HL-60 (cell line): ENCODE data around the gene PCDH18.
"Not testable (repeated sequence)": the region's sequence is repeated elsewhere in the genome, so short reads cannot be mapped to it uniquely, and the experiment has no call there.

Experiments used
- CTCF ChIP-seq: IDR thresholded peaks from one replicate; pipeline ENCODE4 v1.5.1; 2011; ENCODE audit warnings: low read length, control low read depth, inconsistent platforms; ENCODE audit not compliant: insufficient read depth
- GABPA ChIP-seq: IDR thresholded peaks from 2 replicates; pipeline ENCODE4 v1.6.1; 2012; ENCODE audit warnings: low read depth
- POLR2AphosphoS5 ChIP-seq: IDR thresholded peaks from 2 replicates; pipeline ENCODE4 v1.6.1; 2012; ENCODE audit warnings: low read depth
- SPI1 ChIP-seq: IDR thresholded peaks from 2 replicates; pipeline ENCODE4 v1.6.1; 2012; ENCODE audit warnings: low read depth, mild to moderate bottlenecking, borderline replicate concordance
- TF ChIP-seq, protein P1 (sequence below): IDR thresholded peaks from 2 replicates; pipeline ENCODE4 v1.6.1; 2012; ENCODE audit warnings: low read depth; ENCODE audit not compliant: insufficient replicate concordance

- not testable (repeated sequence) for TF ChIP-seq CTCF, POLR2AphosphoS5, SPI1, GABPA
- TF ChIP-seq, protein P1, sequence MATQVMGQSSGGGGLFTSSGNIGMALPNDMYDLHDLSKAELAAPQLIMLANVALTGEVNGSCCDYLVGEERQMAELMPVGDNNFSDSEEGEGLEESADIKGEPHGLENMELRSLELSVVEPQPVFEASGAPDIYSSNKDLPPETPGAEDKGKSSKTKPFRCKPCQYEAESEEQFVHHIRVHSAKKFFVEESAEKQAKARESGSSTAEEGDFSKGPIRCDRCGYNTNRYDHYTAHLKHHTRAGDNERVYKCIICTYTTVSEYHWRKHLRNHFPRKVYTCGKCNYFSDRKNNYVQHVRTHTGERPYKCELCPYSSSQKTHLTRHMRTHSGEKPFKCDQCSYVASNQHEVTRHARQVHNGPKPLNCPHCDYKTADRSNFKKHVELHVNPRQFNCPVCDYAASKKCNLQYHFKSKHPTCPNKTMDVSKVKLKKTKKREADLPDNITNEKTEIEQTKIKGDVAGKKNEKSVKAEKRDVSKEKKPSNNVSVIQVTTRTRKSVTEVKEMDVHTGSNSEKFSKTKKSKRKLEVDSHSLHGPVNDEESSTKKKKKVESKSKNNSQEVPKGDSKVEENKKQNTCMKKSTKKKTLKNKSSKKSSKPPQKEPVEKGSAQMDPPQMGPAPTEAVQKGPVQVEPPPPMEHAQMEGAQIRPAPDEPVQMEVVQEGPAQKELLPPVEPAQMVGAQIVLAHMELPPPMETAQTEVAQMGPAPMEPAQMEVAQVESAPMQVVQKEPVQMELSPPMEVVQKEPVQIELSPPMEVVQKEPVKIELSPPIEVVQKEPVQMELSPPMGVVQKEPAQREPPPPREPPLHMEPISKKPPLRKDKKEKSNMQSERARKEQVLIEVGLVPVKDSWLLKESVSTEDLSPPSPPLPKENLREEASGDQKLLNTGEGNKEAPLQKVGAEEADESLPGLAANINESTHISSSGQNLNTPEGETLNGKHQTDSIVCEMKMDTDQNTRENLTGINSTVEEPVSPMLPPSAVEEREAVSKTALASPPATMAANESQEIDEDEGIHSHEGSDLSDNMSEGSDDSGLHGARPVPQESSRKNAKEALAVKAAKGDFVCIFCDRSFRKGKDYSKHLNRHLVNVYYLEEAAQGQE, result not testable (repeated sequence)
Measured at GRCh38 chr4:137496267-137496666, 36.0 kb downstream of the PCDH18 start.
